GM23338 (cell line): Measurements from ENCODE around the gene NR5A2.

Experiments
- CREB1 ChIP-seq: fragments of 250-450 bp; sonication (Bioruptor Pico); IDR thresholded peaks from 2 replicates; pipeline ENCODE4 v1.5.0; 2020; ENCODE audit warnings: low read depth, mild to moderate bottlenecking, moderate library complexity
- CTCF ChIP-seq, 2 experiments: fragments of 200-600 bp in 1 of 2; sonication (generic) in 1 of 2; conservative IDR thresholded peaks; 2 replicates each; pipeline versions ENCODE4 v1.5.1 to v1.6.1; 2016 to 2017; ENCODE audit warnings: antibody characterized with exemption in 2 of 2, low read depth in 2 of 2, mild to moderate bottlenecking in 2 of 2, moderate library complexity in 1 of 2
- ETS1 ChIP-seq: IDR thresholded peaks from 2 replicates; pipeline ENCODE4 v1.6.1; 2016; ENCODE audit warnings: antibody characterized with exemption
- EZH2 ChIP-seq: fragments of 200-600 bp; sonication (generic); IDR thresholded peaks from one replicate; pipeline ENCODE4 v1.8.0; 2017; ENCODE audit warnings: antibody characterized with exemption, mild to moderate bottlenecking, low read depth; ENCODE audit not compliant: unreplicated experiment
- EZH2phosphoT487 ChIP-seq: fragments of 200-600 bp; sonication (generic); IDR thresholded peaks from one replicate; pipeline ENCODE4 v1.8.1; 2018; ENCODE audit warnings: antibody characterized with exemption; ENCODE audit not compliant: unreplicated experiment
- JUNB ChIP-seq: IDR thresholded peaks from one replicate; pipeline ENCODE4 v1.6.1; 2016; ENCODE audit warnings: antibody characterized with exemption; ENCODE audit not compliant: unreplicated experiment
- POLR2AphosphoS5 ChIP-seq: IDR thresholded peaks from 2 replicates; pipeline ENCODE4 v1.6.1; 2016; ENCODE audit warnings: antibody characterized with exemption, low read depth
- REST ChIP-seq: IDR thresholded peaks from one replicate; pipeline ENCODE4 v1.6.1; 2018; ENCODE audit warnings: antibody characterized with exemption; ENCODE audit not compliant: unreplicated experiment
- STAT1 ChIP-seq: IDR thresholded peaks from one replicate; pipeline ENCODE4 v1.6.1; 2016; ENCODE audit warnings: antibody characterized with exemption; ENCODE audit not compliant: unreplicated experiment
- ZNF114 ChIP-seq: fragments of 250-450 bp; sonication (Bioruptor Pico); IDR thresholded peaks from 2 replicates; pipeline ENCODE4 v1.5.0; 2020; ENCODE audit warnings: mild to moderate bottlenecking, moderate library complexity
- ZNF331 ChIP-seq: fragments of 250-450 bp; sonication (Bioruptor Pico); IDR thresholded peaks from 2 replicates; pipeline ENCODE4 v1.5.0; 2020; ENCODE audit warnings: low read depth, mild to moderate bottlenecking, moderate library complexity
- ZNF462 ChIP-seq: fragments of 250-450 bp; sonication (Bioruptor Pico); IDR thresholded peaks from 2 replicates; pipeline ENCODE4 v1.5.0; 2020; ENCODE audit warnings: mild to moderate bottlenecking, moderate library complexity

GRCh38 chr1:200035397-200035955, 8.0 kb downstream of the NR5A2 start:
- TF ChIP-seq CREB1 (CRISPR knock-in tag) (no peak), EZH2 (peak; percentile 4), CTCF (conservative IDR thresholded peaks at IDR 0.05; ENCODE audit: low read depth in 2 of 2) (no peak), ZNF114 (CRISPR knock-in tag) (no peak), REST (no peak), EZH2phosphoT487 (no peak), POLR2AphosphoS5 (no peak), JUNB (no peak), ETS1 (no peak), ZNF331 (no peak), ZNF462 (CRISPR knock-in tag) (no peak), STAT1 (no peak)
